ENCODE data around the gene GPR146. TPM values are rescaled to one million over a fixed set of nuclear protein-coding genes. Genes with fewer than 3 reads are reported as not detected.

GPR146 gene
- total and polyA plus RNA-seq, 2 of the 8 experiments (the other 6 are each of a cell fraction or from before 2014, with no cell fraction given): 1.8 to 2.7 TPM

DNA sequence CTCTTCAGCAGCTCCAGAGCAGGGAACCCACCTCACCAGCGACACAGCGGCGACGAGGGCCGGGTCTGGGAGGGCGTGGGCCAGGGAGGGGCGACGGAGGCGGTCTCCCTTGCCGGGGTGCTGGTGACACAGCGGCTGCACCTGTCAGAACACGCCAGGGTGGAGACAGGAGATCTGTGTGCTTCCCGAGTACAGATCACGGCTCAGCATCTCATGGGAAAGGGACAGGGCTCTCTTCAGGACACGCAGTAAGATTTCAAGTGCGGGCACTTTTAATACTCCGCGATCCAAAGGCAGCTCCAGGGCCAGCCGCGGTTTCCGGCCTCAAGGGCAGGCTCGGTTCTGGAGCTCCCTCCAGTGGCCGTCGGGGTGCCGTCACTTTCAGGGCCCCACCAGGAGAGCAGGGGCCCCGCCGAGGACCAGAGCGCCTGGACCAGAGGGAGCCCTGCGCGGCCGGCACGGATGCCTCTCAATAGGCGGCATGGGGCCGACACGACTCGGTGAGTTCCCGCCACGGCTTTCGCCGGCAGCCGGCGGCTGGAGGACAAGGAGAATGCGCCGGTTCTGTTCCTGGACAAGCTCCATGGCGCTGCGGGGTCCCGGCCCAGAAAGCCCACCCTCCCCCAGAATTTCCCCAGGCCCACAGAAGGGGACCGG, 21.4 kb downstream of the GPR146 start:
- Histone ChIP-seq H2BK20ac (ENCODE audit: low read length) (no peak overlapping the region), H3K23ac (ENCODE audit: insufficient read length) (no peak overlapping the region), H3K27me3 (replicated peaks in 1 of 4; ENCODE audit: control insufficient read depth in 3 of 4, extremely low read depth in 1 of 4, insufficient read depth in 3 of 4, low read length in 3 of 4) (no peaks in the 10 kb centered on the region), H3K4me3 (ENCODE audit: extremely low read depth in 1 of 4, insufficient read depth in 2 of 4, low read depth in 3 of 4, low read length in 4 of 4) (peak overlapping the region in 1 of 4 experiments; percentile 24; a peak in 1 of 8 replicates), H3K9me3 (ENCODE audit: insufficient read depth in 2 of 2, low read depth in 1 of 2, low read length in 1 of 2) (peaks cover 4 to 5% of the 10 kb centered on the region in 2 experiments; a peak in 3 of 4 replicates), H3K36me3 (ENCODE audit: control insufficient read depth in 2 of 4, insufficient read depth in 4 of 4, low read length in 3 of 4) (no peaks in the 10 kb centered on the region), H3K56ac (replicated peaks; ENCODE audit: insufficient read length, low read depth, low read length) (no peak overlapping the region), H2AK5ac (ENCODE audit: low read depth, low read length) (no peak overlapping the region), H2AFZ (ENCODE audit: low read length) (no peak overlapping the region), H3K23me2 (ENCODE audit: low read depth, low read length) (peaks cover 5% of the 10 kb centered on the region), H3K27ac (ENCODE audit: low read depth, low read length) (no peak overlapping the region), H2BK120ac (replicated peaks; ENCODE audit: low read depth, low read length) (no peak overlapping the region), H2BK12ac (ENCODE audit: low read depth, low read length) (no peak overlapping the region), H4K91ac (replicated peaks; ENCODE audit: insufficient read length, low read length) (no peak overlapping the region), H4K8ac (ENCODE audit: extremely low read depth, insufficient read depth, low read length) (peak overlapping the region; percentile 81), H3K18ac (ENCODE audit: extremely low read depth, low read length) (peak overlapping the region; percentile 71), H3K4me2 (ENCODE audit: insufficient read depth in 1 of 2, low read depth in 2 of 2, low read length in 2 of 2) (peak overlapping the region in 1 of 2 experiments; percentile 40; a peak in 3 of 4 replicates), H3K79me2 (ENCODE audit: control insufficient read depth in 1 of 2, insufficient read depth in 2 of 2, low read length in 2 of 2) (peaks cover 0 to under 1% of the 10 kb centered on the region in 2 experiments; a peak in 1 of 4 replicates), H4K5ac (ENCODE audit: insufficient read length, low read depth, low read length) (no peak overlapping the region), H3K79me1 (ENCODE audit: low read depth, low read length) (peaks cover 7% of the 10 kb centered on the region), H2BK5ac (ENCODE audit: low read depth, low read length) (0 out of 2 replicates have a peak overlapping the region, but pooled peaks have one; percentile 39), H2BK15ac (ENCODE audit: low read length) (no peak overlapping the region), H4K20me1 (replicated peaks in 1 of 2; ENCODE audit: control insufficient read depth in 1 of 2, insufficient read depth in 2 of 2, low read length in 2 of 2) (peaks cover 14 to 18% of the 10 kb centered on the region in 2 experiments), H3K14ac (ENCODE audit: insufficient read length) (no peak overlapping the region), H3K4me1 (replicated peaks in 1 of 4; ENCODE audit: control insufficient read depth in 3 of 4, insufficient read depth in 4 of 4, low read length in 3 of 4) (peaks cover 0 to 13% (median 5%) of the 10 kb centered on the region in 4 experiments; a peak in 6 of 7 replicates), H3K9ac (replicated peaks in 1 of 4; ENCODE audit: extremely low read depth in 1 of 4, low read depth in 3 of 4, low read length in 3 of 4) (no peak overlapping the region; a peak in 1 of 7 replicates), H3K4ac (replicated peaks; ENCODE audit: insufficient read length, low read depth, low read length) (no peak overlapping the region)
- CTCF ChIA-PET (ENCODE audit: partially characterized antibody): interaction anchor here (0.6 to 6.4 kb wide), 40 partner anchors 9 to 156 kb away, joined by 3 to 143 read pairs (median 6); partner anchors contain the start of genes COX19, GPER1 and GPR146
- POLR2A ChIA-PET (ENCODE audit: partially characterized antibody): interaction anchor here (0.9 to 1.5 kb wide), 7 partner anchors 12 to 127 kb away, joined by 3 to 6 read pairs (median 4); partner anchors contain the start of gene COX19
- DNase-seq (ENCODE audit: low read depth in 1 of 2, low spot score in 2 of 2) (peak; percentile 49 to 96), FAIRE-seq (no peak)
- 38% methylated on average over 46 of the region's 48 CpGs; no CpG with 5 or more reads in 1 of the 2 experiments for WGBS, 2 experiments (ENCODE audit: extremely low coverage in 1 of 2, insufficient coverage in 1 of 2, insufficient read length in 1 of 2, insufficient replicate concordance in 2 of 2, low coverage in 1 of 2, low lambda C conversion rate in 2 of 2, missing lambda C conversion rate in 1 of 2)
- TF ChIP-seq CREB1 (IDR thresholded peaks at IDR 0.05) (peak; percentile 31; the same call in 1 of the 2 replicates), POLR2A (IDR thresholded peaks at IDR 0.05; ENCODE audit: control extremely low read depth in 1 of 2, low read depth in 2 of 2, low read length in 2 of 2) (no peak), FOSL1 (IDR thresholded peaks at IDR 0.05; ENCODE audit: insufficient read depth, low read depth, low read length) (no peak), YY1 (IDR thresholded peaks at IDR 0.05; ENCODE audit: low read depth, low read length) (peak; percentile 69; the same call in 1 of the 2 replicates), SIN3A (conservative IDR thresholded peaks at IDR 0.05 in 1 of 2, IDR thresholded peaks at IDR 0.05 in 1 of 2; ENCODE audit: low read depth in 1 of 2, low read length in 2 of 2) (no peak; a peak in 1 of 4 replicates), CTBP2 (IDR thresholded peaks at IDR 0.05; ENCODE audit: borderline replicate concordance, insufficient read depth, insufficient read length, low read length) (no peak), NANOG (IDR thresholded peaks at IDR 0.05; ENCODE audit: insufficient read depth, low read depth, low read length, poor library complexity, severe bottlenecking) (peak; percentile 37), HDAC2 (IDR thresholded peaks at IDR 0.05; ENCODE audit: borderline replicate concordance in 1 of 2, low read depth in 2 of 2, low read length in 2 of 2) (0 out of 4 replicates have a peak, but pooled peaks of 1 of the 2 experiments have one; percentile 52), EGR1 (IDR thresholded peaks at IDR 0.05; ENCODE audit: borderline replicate concordance, low read depth, low read length) (0 out of 2 replicates have a peak, but pooled peaks have one; percentile 24), KDM4A (IDR thresholded peaks at IDR 0.05; ENCODE audit: low read depth, low read length, severe bottlenecking) (no peak), RXRA (IDR thresholded peaks at IDR 0.05; ENCODE audit: insufficient read depth, low read depth, low read length) (0 out of 2 replicates have a peak, but pooled peaks have one; percentile 54)

Measured in H1 (cell line).